ENCODE results near the gene ZNF615.

GRCh38 chr19:52034051-52034728 is 26.2 kb upstream of the ZNF615 start:
- TF ChIP-seq, protein P1, sequence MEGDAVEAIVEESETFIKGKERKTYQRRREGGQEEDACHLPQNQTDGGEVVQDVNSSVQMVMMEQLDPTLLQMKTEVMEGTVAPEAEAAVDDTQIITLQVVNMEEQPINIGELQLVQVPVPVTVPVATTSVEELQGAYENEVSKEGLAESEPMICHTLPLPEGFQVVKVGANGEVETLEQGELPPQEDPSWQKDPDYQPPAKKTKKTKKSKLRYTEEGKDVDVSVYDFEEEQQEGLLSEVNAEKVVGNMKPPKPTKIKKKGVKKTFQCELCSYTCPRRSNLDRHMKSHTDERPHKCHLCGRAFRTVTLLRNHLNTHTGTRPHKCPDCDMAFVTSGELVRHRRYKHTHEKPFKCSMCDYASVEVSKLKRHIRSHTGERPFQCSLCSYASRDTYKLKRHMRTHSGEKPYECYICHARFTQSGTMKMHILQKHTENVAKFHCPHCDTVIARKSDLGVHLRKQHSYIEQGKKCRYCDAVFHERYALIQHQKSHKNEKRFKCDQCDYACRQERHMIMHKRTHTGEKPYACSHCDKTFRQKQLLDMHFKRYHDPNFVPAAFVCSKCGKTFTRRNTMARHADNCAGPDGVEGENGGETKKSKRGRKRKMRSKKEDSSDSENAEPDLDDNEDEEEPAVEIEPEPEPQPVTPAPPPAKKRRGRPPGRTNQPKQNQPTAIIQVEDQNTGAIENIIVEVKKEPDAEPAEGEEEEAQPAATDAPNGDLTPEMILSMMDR (IDR thresholded peaks at IDR 0.05): no peak
- TF ChIP-seq POLR2AphosphoS5 (IDR thresholded peaks at IDR 0.05) (no peak), EP300 (IDR thresholded peaks at IDR 0.05) (no peak)
